SJSA1 (cell line): ENCODE measurements around the gene SLC16A5. TPM values are rescaled to one million over a fixed set of nuclear protein-coding genes. Genes with fewer than 3 reads are reported as not detected.
A peak's percentile ranks its signal among the peaks of the same experiment; 100 is the strongest.
"Not testable (repeated sequence)": the region's sequence is repeated elsewhere in the genome, so short reads cannot be mapped to it uniquely, and the experiment has no call there.

ENCODE experiments used
- DNase-seq, 2 experiments: peaks; one replicate each; pipeline ENCODE4 v3.0.0-alpha.2; 2015 to 2020; ENCODE audit warnings: low spot score in 2 of 2, low read depth in 1 of 2
- H3K27ac ChIP-seq: fragments of 250-450 bp; sonication (Bioruptor Pico); 2 replicates; pipeline ENCODE4 v1.5.1; 2020; ENCODE audit warnings: mild to moderate bottlenecking, moderate library complexity
- H3K27me3 ChIP-seq: fragments of 250-450 bp; sonication (Bioruptor Pico); replicated peaks from 2 replicates; pipeline ENCODE4 v1.5.1; 2020; ENCODE audit warnings: mild to moderate bottlenecking, moderate library complexity
- H3K36me3 ChIP-seq: fragments of 250-450 bp; sonication (Bioruptor Pico); 2 replicates; pipeline ENCODE4 v1.5.1; 2020; ENCODE audit warnings: mild to moderate bottlenecking
- H3K4me1 ChIP-seq: fragments of 250-450 bp; sonication (Bioruptor Pico); replicated peaks from 2 replicates; pipeline ENCODE4 v1.6.1; 2021; ENCODE audit warnings: mild to moderate bottlenecking
- H3K4me3 ChIP-seq: fragments of 250-450 bp; sonication (Bioruptor Pico); 2 replicates; pipeline ENCODE4 v1.5.1; 2020; ENCODE audit warnings: mild to moderate bottlenecking
- H3K9me3 ChIP-seq: fragments of 250-450 bp; sonication (Bioruptor Pico); replicated peaks from 2 replicates; pipeline ENCODE4 v1.5.1; 2020; ENCODE audit warnings: mild to moderate bottlenecking
- total RNA-seq: library from RNA; depleted of rRNA; stranded (reverse); fragments of >200 nt; shearing (Covaris generic); gene quantifications from 2 replicates; pipeline ENCODE4 v1.2.3, GENCODE V29; 2014

Gene SLC16A5
- total RNA-seq, 1 experiment from 2014 or later, result 0.71 TPM

DNA sequence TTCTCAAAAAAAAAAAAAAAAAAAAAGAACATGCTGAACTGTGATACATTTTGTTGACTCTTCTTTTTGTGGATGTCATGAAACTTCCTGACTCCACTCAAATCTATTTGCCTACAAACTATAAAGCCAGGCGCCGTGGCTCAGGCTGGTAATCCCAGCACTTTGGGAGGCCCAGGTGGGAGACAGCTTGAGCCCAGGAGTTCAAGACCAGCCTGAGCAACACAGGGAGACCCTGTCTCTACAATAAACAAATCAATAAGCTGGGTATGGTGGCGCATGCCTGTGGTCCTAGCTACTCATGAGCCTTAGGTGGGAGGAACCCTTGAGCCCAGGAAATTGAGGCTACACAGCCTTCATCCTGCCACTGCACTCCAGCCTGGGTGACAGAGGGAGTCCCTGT, 45.2 kb downstream of the SLC16A5 start:
- DNase-seq, result no peak
- Histone ChIP-seq H3K4me3 (no peak overlapping the region), H3K36me3 (peaks cover 74% of the 10 kb centered on the region), H3K27ac (no peak overlapping the region), H3K4me1 (peaks cover 22% of the 10 kb centered on the region), H3K27me3 (no peaks in the 10 kb centered on the region), H3K9me3 (no peaks in the 10 kb centered on the region)

GRCh38 chr17:75133607-75134347, 46.0 kb downstream of the SLC16A5 start:
- Histone ChIP-seq H3K4me1 (peaks cover 22% of the 10 kb centered on the region), H3K36me3 (peaks cover 77% of the 10 kb centered on the region)
- H3K27ac ChIP-seq, H3K4me3 ChIP-seq, H3K9me3 ChIP-seq, H3K27me3 ChIP-seq, DNase-seq: not testable (repeated sequence)

- no peak for DNase-seq
- H3K27ac ChIP-seq, result no peak overlapping the region
- H3K4me3 ChIP-seq, result no peak overlapping the region
- no peaks in the 10 kb centered on the region for H3K27me3 ChIP-seq
- peaks cover 16% of the 10 kb centered on the region for H3K4me1 ChIP-seq
- no peaks in the 10 kb centered on the region for H3K9me3 ChIP-seq
- peaks cover 77% of the 10 kb centered on the region for H3K36me3 ChIP-seq
These were observed 47.7 kb downstream of the SLC16A5 start for GRCh38 chr17:75135452-75135851.

- Histone ChIP-seq H3K27ac (no peak overlapping the region), H3K27me3 (no peaks in the 10 kb centered on the region), H3K4me1 (peaks cover 13% of the 10 kb centered on the region), H3K36me3 (peaks cover 77% of the 10 kb centered on the region), H3K4me3 (no peak overlapping the region), H3K9me3 (no peaks in the 10 kb centered on the region)
- DNase-seq, result no peak
These were observed 48.2 kb downstream of the SLC16A5 start for GRCh38 chr17:75135946-75136345.

DNA sequence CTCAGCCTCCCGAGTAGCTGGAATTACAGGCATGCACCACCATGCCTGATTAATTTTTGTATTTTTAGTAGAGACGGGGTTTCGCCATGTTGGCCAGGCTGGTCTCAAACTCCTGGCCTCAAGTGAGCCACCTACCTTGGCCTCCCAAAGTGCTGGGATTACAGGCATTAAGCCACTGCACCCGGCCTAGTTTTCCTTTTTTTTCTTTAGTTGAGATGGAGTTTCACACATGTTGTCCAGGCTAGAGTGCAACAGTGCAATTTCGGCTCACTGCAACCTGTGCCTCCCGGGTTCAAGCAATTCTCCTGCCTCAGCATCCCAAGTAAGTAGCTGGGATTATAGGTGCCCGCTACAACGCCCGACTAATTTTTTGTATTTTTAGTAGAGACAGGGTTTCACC, 50.0 kb downstream of the SLC16A5 start:
- H3K36me3 ChIP-seq, result peaks cover 80% of the 10 kb centered on the region
- not testable (repeated sequence) for H3K9me3 ChIP-seq, H3K27ac ChIP-seq, H3K27me3 ChIP-seq, H3K4me3 ChIP-seq, DNase-seq, H3K4me1 ChIP-seq

DNA sequence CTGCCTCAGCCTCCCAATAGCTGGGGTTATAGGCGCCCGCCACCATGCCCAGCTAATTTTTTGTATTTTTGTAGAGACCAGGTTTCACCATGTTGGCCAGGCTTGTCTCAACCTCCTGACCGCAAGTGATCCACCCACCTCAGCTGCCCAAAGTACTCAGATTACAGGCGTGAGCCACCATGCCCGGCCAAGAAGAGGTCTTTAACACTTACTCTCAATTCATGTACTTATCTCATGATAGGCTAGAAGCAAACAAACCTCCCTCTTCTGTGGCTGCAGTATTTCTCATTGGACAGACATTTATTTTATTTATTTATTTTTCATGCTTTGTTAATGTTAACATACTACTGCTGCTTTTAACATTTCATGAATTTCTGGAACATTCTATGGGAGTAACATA, 50.8 kb downstream of the SLC16A5 start:
- Histone ChIP-seq H3K4me3 (no peak overlapping the region), H3K36me3 (peaks cover 87% of the 10 kb centered on the region), H3K4me1 (no peaks in the 10 kb centered on the region), H3K27ac (no peak overlapping the region), H3K9me3 (no peaks in the 10 kb centered on the region), H3K27me3 (no peaks in the 10 kb centered on the region)
- no peak for DNase-seq

DNA sequence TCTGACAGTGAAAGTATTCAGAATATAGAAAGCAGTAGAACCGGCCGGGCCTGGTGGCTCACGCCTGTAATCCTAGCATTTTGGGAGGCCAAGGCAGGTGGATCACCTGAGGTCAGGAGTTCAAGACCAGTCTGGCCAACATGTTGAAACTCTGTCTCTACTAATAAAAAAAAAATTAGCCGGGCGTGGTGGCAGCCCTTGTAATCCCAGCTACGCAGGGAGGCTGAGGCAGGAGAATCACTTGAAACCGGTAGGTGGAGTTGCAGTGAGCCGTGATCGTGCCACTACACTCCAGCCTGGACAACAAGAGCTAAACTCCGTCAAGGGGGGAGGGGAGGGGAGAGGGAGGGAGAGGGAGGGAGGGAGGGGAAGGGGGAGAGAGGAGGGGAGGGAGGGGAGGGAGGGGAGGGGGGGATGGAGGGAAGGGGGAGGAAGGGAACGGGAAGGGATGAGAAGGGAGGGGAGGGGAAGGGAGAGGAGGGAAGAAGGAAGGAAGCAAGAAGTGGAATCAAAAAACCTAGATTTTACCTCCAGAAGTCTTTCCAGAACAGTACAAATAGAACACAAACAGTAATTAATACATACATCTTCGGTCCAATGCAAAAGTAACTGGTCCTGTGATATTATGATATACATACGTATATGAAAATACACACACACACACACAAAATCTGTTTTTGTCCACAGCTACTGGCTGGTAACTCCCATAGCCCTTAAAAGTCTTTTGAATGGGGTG, 54.6 kb downstream of the SLC16A5 start:
- H3K27me3 ChIP-seq, result no peaks in the 10 kb centered on the region
- H3K4me1 ChIP-seq, result no peaks in the 10 kb centered on the region
- no peak for DNase-seq
- peaks cover 95% of the 10 kb centered on the region for H3K36me3 ChIP-seq
- H3K4me3 ChIP-seq, result no peak overlapping the region
- H3K27ac ChIP-seq, result no peak overlapping the region
- no peaks in the 10 kb centered on the region for H3K9me3 ChIP-seq

DNA sequence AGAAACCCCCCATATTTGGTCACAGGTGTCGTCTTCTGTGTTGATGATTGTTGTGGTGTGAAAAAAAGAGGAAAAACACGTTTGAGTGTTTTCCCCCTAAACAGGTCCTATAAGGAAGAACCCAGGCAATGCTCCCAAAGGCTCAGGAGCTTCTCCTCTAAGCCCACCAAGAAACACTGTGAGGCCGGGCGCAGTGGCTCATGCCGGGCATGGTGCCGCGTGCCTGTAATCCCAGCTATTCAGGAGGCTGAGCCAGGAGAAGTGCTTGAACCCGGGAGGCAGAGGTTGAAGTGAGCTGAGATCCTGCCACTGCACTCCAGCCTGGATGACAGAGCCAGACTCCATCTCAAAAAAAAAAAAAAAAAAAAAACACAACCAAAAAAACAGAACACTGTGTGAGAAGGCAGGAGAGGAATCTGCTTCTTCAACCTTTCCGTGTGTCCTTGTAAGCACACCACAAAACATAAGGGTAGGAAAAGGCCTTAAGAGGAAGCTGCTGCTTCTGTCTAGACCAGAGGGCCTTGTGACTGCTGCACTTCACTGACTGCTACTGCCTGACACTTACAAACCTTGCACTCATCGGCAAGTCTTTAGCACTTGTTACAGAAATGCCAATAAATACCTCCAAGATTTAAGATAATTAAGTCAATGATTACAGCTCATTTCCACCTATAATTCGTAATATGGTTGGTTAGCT, 57.2 kb downstream of the SLC16A5 start:
- Histone ChIP-seq H3K27ac (no peak overlapping the region), H3K36me3 (peaks cover 97% of the 10 kb centered on the region), H3K4me3 (no peak overlapping the region), H3K27me3 (no peaks in the 10 kb centered on the region), H3K9me3 (no peaks in the 10 kb centered on the region), H3K4me1 (no peaks in the 10 kb centered on the region)
- no peak for DNase-seq

DNA sequence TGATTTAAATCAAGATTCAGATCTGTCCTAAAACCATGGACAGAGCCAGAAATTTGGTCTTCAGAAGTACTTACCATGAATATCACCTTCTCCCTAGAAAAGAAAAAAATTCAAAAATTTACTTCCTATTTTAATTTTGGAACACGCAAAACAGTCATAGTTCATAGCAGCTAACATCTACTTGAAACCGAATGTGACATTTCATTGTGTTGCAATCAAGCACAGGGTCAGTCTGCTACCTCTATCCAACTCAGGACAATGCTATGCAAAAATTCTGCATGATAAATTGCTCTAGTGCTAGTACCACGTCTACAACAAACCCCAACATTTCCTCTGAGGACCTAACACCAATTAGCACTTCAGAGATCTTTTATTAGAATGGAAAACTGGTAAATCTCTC, 58.8 kb downstream of the SLC16A5 start:
- H3K4me1 ChIP-seq, result no peaks in the 10 kb centered on the region
- peaks cover 81% of the 10 kb centered on the region for H3K36me3 ChIP-seq
- H3K27me3 ChIP-seq, result no peaks in the 10 kb centered on the region
- no peak overlapping the region for H3K4me3 ChIP-seq
- H3K27ac ChIP-seq, result no peak overlapping the region
- no peaks in the 10 kb centered on the region for H3K9me3 ChIP-seq
- no peak for DNase-seq

DNA sequence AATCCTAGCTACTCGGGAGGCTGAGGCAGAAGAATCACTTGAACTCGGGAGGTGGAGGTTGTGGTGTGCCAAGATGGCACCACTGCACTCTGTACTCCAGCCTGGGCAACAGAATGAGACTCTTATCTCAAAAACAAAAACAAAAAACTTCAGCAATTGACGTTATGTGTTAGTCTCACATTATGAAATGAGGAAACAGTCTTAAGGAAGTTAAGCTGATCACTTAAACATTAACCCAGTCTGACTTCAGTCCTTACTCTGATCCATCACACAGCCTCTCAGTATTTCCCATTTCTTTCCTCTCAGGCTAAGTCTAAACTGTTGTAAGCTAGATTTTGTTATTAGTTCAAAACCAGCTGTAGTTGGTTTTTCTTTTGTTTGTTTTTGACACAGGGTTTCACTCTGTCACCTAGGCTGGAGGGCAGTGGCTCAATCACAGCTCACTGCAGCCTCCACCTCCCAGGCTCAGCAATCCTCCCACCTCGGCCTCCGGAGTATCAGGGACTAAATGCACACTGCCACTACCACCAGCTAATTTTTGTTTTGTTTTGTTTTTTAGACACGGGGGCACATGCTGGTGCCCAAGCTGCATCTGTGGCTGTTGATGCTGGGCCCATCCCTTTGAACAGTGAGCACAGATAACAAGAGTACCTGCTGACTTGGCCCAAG, 60.3 kb downstream of the SLC16A5 start:
- H3K27ac ChIP-seq, result no peak overlapping the region
- DNase-seq, result no peak

GRCh38 chr17:75151930-75152329, 64.2 kb downstream of the SLC16A5 start:
- H3K9me3 ChIP-seq, result no peaks in the 10 kb centered on the region
- no peak overlapping the region for H3K4me3 ChIP-seq
- no peak overlapping the region for H3K27ac ChIP-seq
- peaks cover 46% of the 10 kb centered on the region for H3K36me3 ChIP-seq
- H3K4me1 ChIP-seq, result peaks cover 17% of the 10 kb centered on the region
- DNase-seq, result no peak
- no peaks in the 10 kb centered on the region for H3K27me3 ChIP-seq

More for the DNA sequence above, 60.3 kb downstream of the SLC16A5 start:
- no peak overlapping the region for H3K4me3 ChIP-seq
- H3K4me1 ChIP-seq, result peaks cover 8% of the 10 kb centered on the region
- H3K27me3 ChIP-seq, result no peaks in the 10 kb centered on the region
- no peaks in the 10 kb centered on the region for H3K9me3 ChIP-seq
- peaks cover 75% of the 10 kb centered on the region for H3K36me3 ChIP-seq

- DNase-seq, result no peak
- H3K27ac ChIP-seq, result no peak overlapping the region
- H3K36me3 ChIP-seq, result peaks cover 43% of the 10 kb centered on the region
- H3K9me3 ChIP-seq, result no peaks in the 10 kb centered on the region
- peak overlapping the region; percentile 87 for H3K4me3 ChIP-seq
- no peaks in the 10 kb centered on the region for H3K27me3 ChIP-seq
- peaks cover 17% of the 10 kb centered on the region for H3K4me1 ChIP-seq
These were observed 64.8 kb downstream of the SLC16A5 start for GRCh38 chr17:75152523-75152921.

DNA sequence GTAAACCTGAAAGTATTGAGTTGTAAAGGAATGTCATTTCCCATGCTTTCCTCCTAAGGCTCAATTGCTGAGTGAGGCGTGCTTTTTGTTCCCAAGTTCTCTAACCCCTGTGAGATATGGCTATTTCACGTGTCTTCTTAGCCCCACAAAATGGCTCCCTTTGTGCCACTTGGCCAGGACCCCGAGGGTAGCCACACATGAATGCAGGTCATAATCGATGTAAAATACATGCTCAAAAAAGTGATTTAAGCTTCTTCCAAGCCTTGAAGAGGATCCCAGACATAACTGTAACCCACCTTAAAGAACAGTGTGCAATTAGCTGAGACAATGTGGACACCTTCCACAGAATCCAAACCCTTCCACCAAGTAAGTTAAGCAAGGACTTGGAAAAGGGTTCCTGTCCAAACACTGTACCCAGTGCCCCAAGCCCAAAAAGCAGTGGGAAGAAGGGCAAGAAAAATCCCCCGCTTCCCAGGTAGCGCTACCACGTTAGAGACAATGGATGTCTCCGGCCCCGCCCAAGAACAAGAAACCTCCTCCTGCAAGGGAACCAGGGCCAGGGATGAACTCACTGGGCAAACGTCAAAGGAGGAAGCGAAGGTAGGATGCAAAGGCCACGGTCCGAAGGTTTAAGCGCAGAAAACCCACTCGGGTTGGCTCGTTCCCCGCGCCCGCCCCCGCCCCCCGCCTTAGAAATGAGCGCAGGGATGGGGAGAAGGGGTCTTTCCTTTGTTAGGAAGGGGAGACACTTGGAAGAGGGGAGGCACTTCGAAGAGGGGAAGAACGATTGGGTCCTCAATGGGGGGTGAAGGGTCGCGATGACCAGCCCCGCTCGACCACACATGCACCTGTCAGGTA, 65.4 kb downstream of the SLC16A5 start:
- Histone ChIP-seq H3K36me3 (peaks cover 37% of the 10 kb centered on the region), H3K27ac (peak overlapping the region; percentile 63), H3K27me3 (no peaks in the 10 kb centered on the region), H3K4me3 (peak overlapping the region; percentile 87), H3K4me1 (peaks cover 17% of the 10 kb centered on the region), H3K9me3 (no peaks in the 10 kb centered on the region)
- DNase-seq, result peak in 1 of 2 experiments; percentile 35
